Lower leg skin (tissue), 4 donors: Measurements from ENCODE around the gene DRD5. TPM values are rescaled to one million over a fixed set of nuclear protein-coding genes. Genes with fewer than 3 reads are reported as not detected.

Experiments
- DNase-seq, 2 donors: peaks; one replicate each; pipeline ENCODE4 v3.0.0-alpha.2; 2019; ENCODE audit warnings: low spot score in 2 of 2
- H3K4me3 ChIP-seq: fragments of 200-600 bp; sonication (generic); 2 replicates; pipeline ENCODE4 v1.5.1; 2017; ENCODE audit warnings: mild to moderate bottlenecking, low read depth; ENCODE audit not compliant: poor library complexity, severe bottlenecking
- POLR2A ChIP-seq, 2 donors: fragments of 450-650 bp; IDR thresholded peaks; one replicate each; pipeline ENCODE4 v1.6.1; 2016 to 2017; ENCODE audit warnings: antibody characterized with exemption in 2 of 2, mild to moderate bottlenecking in 1 of 2, moderate library complexity in 1 of 2
- WGBS, 2 donors: methylation state at CpG; one replicate each; pipeline ENCODE4 v1.1.5; 2018; 5-methylcytosine and 5-hydroxymethylcytosine counted together
- intact Hi-C: fragments of 100-400 bp; cut with DNase I; formaldehyde crosslinking; loops from one replicate; pipeline ENCODE4 v1.15.0; 2023; ENCODE audit warnings: low total_unique reads
- total RNA-seq, 4 donors: library from RNA; depleted of rRNA; stranded (reverse); fragments of >200 nt; gene quantifications; one replicate each; pipeline ENCODE4 v1.1.0, GENCODE V29; 2016
- TF ChIP-seq, protein P1 (sequence below), 3 donors: fragments of 450-650 bp; IDR thresholded peaks; one replicate each; pipeline ENCODE4 v1.5.1; 2016; ENCODE audit warnings: antibody characterized with exemption in 3 of 3, mild to moderate bottlenecking in 3 of 3, moderate library complexity in 2 of 3

The DRD5 gene
- total RNA-seq, 4 donors from 2014 or later = 0.16 TPM; not detected in 3

DNA sequence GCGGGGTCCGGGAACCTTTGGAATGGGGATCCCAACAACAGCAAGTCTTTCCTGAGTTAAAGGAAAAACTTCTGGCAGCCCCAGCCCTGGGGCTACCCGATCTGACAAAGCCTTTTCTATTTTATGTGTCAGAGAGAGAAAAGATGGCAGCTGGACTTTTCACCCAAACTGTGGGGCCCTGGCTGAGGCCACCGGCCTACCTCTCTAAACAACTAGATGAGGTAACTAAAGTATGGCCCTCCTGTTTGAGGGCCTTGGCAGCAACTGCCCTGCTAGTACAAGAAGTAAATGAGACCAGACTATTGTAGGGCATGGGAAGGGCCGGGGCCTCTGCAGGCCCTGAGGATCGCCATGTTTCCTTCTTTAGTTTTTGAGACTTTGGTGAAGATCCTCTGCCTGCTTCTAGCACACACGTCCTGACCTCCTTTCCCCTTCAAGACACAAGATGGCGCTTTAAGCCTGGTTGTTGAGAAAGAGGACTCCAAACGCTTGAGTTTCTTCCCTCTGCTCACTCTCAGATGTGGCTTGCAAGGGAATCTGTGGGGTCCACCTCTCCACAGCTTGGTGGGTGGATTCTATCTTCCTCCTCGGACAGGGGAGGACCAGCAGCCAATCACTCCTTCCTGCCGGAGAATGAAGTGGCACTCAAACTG, 18.5 kb upstream of the DRD5 start:
- WGBS, 2 donors = 25 to 39% methylated on average over 11 of the region's 11 CpGs
- no peak overlapping the region for H3K4me3 ChIP-seq
- TF ChIP-seq, protein P1, sequence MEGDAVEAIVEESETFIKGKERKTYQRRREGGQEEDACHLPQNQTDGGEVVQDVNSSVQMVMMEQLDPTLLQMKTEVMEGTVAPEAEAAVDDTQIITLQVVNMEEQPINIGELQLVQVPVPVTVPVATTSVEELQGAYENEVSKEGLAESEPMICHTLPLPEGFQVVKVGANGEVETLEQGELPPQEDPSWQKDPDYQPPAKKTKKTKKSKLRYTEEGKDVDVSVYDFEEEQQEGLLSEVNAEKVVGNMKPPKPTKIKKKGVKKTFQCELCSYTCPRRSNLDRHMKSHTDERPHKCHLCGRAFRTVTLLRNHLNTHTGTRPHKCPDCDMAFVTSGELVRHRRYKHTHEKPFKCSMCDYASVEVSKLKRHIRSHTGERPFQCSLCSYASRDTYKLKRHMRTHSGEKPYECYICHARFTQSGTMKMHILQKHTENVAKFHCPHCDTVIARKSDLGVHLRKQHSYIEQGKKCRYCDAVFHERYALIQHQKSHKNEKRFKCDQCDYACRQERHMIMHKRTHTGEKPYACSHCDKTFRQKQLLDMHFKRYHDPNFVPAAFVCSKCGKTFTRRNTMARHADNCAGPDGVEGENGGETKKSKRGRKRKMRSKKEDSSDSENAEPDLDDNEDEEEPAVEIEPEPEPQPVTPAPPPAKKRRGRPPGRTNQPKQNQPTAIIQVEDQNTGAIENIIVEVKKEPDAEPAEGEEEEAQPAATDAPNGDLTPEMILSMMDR (IDR thresholded peaks at IDR 0.05) = no peak
- no peak for TF ChIP-seq POLR2A (IDR thresholded peaks at IDR 0.05)
- peak in 1 of 2 donors; percentile 60 for DNase-seq
- intact Hi-C loops = loop anchor here (5.0 kb wide), 1 partner anchor 249 kb away; no protein-coding TSS in a partner anchor

DNA sequence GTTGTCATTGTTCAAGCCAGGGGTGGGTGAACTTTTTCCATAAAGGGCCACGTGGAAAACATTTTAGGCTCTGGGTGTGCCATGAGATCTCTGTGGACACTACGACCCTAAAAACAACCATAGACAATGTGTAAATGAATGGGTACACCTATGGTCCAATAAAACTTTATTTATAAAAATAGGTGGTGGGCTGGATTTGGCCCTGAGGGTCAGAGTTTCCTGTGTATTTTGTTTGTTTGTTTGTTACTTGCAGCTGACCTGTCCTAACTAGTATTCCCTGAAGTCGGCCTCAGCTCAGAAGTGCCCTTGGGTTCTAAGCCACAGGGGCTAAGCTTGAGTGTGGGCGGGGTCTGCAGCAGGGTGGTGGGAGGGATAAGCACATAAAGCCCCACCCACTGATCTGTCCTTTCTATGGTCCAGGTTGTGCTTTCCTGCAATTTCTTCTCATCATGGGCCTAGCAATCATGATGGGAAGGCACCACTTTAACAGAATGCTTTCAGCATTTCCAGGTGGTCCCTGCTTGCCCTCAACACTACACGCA, 17.2 kb upstream of the DRD5 start:
- WGBS, 2 donors = 79 to 87% methylated on average over 5 of the region's 5 CpGs
- no peak for DNase-seq
- H3K4me3 ChIP-seq = no peak overlapping the region
- TF ChIP-seq, protein P1 (IDR thresholded peaks at IDR 0.05) = no peak
- intact Hi-C loops = loop anchor here (5.0 kb wide), 1 partner anchor 248 kb away; no protein-coding TSS in a partner anchor

GRCh38 chr4:9765091-9765490, 16.3 kb upstream of the DRD5 start:
- TF ChIP-seq POLR2A (IDR thresholded peaks at IDR 0.05) = no peak
- TF ChIP-seq, protein P1 (IDR thresholded peaks at IDR 0.05) = no peak
- DNase-seq = peak in 1 of 2 donors; percentile 74
- H3K4me3 ChIP-seq = no peak overlapping the region
- intact Hi-C loops = no loop called here
- 42 to 49% methylated on average over 9 of the region's 9 CpGs for WGBS, 2 donors

- no peak overlapping the region for H3K4me3 ChIP-seq
- DNase-seq = no peak
- intact Hi-C loops = no loop called here
- no peak for TF ChIP-seq POLR2A (IDR thresholded peaks at IDR 0.05)
- TF ChIP-seq, protein P1 (IDR thresholded peaks at IDR 0.05) = no peak
- WGBS, 2 donors = 43 to 48% methylated on average over 1 of the region's 1 CpG
Measured at GRCh38 chr4:9769321-9769720, 12.1 kb upstream of the DRD5 start.

DNA sequence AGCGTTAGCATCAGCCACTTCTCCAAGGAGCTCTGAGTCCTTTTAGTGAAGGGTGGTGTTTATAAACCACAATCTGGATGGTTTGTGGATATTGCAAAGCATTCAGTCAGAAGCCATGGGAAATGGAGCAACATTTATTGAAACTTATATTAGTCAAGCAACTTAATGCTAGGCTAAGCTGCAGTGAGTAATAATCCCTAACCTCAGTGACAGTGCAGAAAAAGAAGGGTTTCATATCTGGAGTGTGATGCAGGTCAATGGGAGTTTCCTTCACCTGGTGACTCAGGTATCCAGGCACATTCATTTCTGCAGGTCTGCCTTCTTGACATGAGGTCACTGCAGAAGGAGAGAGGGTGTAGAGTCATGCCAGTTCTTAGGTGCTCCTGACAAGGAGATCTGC, 10.4 kb upstream of the DRD5 start:
- no peak overlapping the region for H3K4me3 ChIP-seq
- TF ChIP-seq POLR2A (IDR thresholded peaks at IDR 0.05) = no peak
- TF ChIP-seq, protein P1 (IDR thresholded peaks at IDR 0.05) = no peak
- DNase-seq = no peak
- intact Hi-C loops = no loop called here
- 52 to 56% methylated on average over 1 of the region's 1 CpG for WGBS, 2 donors
